DND-41 (cell line): Measurements from ENCODE around the gene TPPP3.

ENCODE experiments used
- EZH2 ChIP-seq: IDR thresholded peaks from 3 replicates; pipeline ENCODE4 v1.6.1; 2012; ENCODE audit warnings: borderline replicate concordance, low read depth, mild to moderate bottlenecking, moderate library complexity, low read length, inconsistent platforms; ENCODE audit not compliant: severe bottlenecking
- TF ChIP-seq, protein P1 (sequence below): IDR thresholded peaks from 2 replicates; pipeline ENCODE4 v1.5.1; 2012; ENCODE audit warnings: borderline replicate concordance, low read length, moderate library complexity, mild to moderate bottlenecking; ENCODE audit not compliant: poor library complexity, severe bottlenecking; ENCODE audit errors: extremely low read depth

DNA sequence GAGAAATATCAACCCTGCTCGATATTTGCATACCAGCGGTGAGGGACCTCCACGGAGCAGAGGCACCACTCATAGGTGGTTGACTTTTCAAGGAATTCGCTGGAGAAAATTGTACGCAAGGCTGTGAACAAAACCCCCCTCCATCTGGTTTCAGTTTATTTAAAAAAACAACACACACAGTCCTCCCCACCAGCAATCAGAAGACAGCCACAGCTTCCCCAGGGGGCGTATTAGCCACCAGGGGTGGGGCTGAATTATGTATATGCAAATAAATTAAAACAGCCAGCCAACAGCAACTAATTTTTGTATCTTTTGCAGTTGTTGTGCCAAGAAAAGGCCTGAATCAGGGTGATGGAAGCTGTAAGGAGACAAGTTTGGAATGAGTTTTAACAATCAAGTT lies 31.8 kb upstream of the TPPP3 start:
- TF ChIP-seq, protein P1, sequence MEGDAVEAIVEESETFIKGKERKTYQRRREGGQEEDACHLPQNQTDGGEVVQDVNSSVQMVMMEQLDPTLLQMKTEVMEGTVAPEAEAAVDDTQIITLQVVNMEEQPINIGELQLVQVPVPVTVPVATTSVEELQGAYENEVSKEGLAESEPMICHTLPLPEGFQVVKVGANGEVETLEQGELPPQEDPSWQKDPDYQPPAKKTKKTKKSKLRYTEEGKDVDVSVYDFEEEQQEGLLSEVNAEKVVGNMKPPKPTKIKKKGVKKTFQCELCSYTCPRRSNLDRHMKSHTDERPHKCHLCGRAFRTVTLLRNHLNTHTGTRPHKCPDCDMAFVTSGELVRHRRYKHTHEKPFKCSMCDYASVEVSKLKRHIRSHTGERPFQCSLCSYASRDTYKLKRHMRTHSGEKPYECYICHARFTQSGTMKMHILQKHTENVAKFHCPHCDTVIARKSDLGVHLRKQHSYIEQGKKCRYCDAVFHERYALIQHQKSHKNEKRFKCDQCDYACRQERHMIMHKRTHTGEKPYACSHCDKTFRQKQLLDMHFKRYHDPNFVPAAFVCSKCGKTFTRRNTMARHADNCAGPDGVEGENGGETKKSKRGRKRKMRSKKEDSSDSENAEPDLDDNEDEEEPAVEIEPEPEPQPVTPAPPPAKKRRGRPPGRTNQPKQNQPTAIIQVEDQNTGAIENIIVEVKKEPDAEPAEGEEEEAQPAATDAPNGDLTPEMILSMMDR, result no peak
- no peak for TF ChIP-seq EZH2
